Memory B cell (primary cell): Measurements from ENCODE around the gene ACOXL.

Source experiments
- ATAC-seq: fragments of 150-1000 bp; cut with Tn5 transposase; 2 replicates; pipeline ENCODE4 v1.10.0; 2021; ENCODE audit warnings: low read depth, mild to moderate bottlenecking, moderate library complexity
- DNase-seq, 2 donors: peaks; one replicate each; pipeline ENCODE4 v3.0.0; 2022; ENCODE audit warnings: low spot score in 2 of 2
- H3K27ac Mint-ChIP-seq: one replicate; pipeline ENCODE4 v1.8.0; 2022; ENCODE audit warnings: mild to moderate bottlenecking, moderate library complexity, mixed read lengths
- H3K27me3 Mint-ChIP-seq: one replicate; pipeline ENCODE4 v1.8.0; 2022; ENCODE audit warnings: mixed read lengths
- H3K36me3 Mint-ChIP-seq: one replicate; pipeline ENCODE4 v1.8.0; 2022; ENCODE audit warnings: mild to moderate bottlenecking, mixed read lengths
- H3K4me1 Mint-ChIP-seq: one replicate; pipeline ENCODE4 v1.8.0; 2022; ENCODE audit warnings: mixed read lengths
- H3K4me3 Mint-ChIP-seq: one replicate; pipeline ENCODE4 v1.8.0; 2022; ENCODE audit warnings: mild to moderate bottlenecking, moderate library complexity, mixed read lengths
- H3K9me3 Mint-ChIP-seq: one replicate; pipeline ENCODE4 v1.8.0; 2022; ENCODE audit warnings: mixed read lengths

Gene ACOXL

DNA sequence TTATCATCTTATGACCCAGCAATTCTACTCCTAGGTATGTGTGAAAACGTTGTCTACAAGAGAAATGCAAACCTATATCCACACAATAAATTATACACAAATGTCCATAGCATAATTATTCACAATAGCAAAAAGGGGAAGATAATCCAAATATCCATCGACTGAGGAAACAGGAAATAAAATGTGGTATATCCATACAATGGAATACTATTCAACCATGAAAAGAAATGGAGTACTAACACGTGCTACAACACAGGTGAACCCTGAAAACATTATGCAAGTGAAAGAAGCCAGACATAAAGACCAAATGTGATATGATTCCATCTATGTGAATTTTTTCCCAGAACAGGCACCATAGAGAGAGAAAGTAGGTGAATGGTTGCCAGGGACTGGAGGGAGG is 72.1 kb downstream of the ACOXL start:
- ATAC-seq (no peak), DNase-seq (no peak)
- Mint-ChIP-seq H3K36me3 (peaks cover 3% of the 10 kb centered on the region), H3K27me3 (peaks cover 30% of the 10 kb centered on the region), H3K9me3 (peaks cover 5% of the 10 kb centered on the region), H3K4me1 (peaks cover 19% of the 10 kb centered on the region), H3K4me3 (no peak overlapping the region), H3K27ac (no peak overlapping the region)

DNA sequence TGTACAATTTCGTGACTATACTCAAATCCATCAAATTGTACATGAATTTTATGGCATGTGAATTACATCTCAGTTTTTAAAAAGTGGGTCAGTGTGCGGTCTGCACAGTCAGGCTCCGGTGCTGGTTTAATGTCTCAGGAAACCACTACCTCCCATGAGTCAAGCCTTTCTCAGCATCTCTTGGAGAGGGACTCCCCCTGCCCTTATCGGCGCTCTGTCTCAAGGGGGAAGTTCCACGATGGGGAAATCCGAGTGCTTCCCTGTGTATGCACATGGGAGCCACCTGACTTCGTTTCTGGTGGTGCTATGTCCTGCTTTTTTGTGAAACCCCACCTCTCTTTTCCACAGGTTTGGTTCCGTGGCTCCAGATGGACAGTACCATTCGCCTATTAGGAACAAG is 72.5 kb downstream of the ACOXL start:
- ATAC-seq (peak; percentile 84), DNase-seq (peak in 1 of 2 donors; percentile 25)
- H3K36me3 Mint-ChIP-seq = peaks cover 3% of the 10 kb centered on the region
- peak overlapping the region; percentile 71 for H3K27ac Mint-ChIP-seq
- H3K4me1 Mint-ChIP-seq = peaks cover 19% of the 10 kb centered on the region
- no peak overlapping the region for H3K4me3 Mint-ChIP-seq
- H3K27me3 Mint-ChIP-seq = peaks cover 30% of the 10 kb centered on the region
- peaks cover 5% of the 10 kb centered on the region for H3K9me3 Mint-ChIP-seq

GRCh38 chr2:110805894-110806452 is 73.6 kb downstream of the ACOXL start:
- H3K4me1 Mint-ChIP-seq = peaks cover 19% of the 10 kb centered on the region
- peaks cover 28% of the 10 kb centered on the region for H3K27me3 Mint-ChIP-seq
- H3K9me3 Mint-ChIP-seq = peaks cover 5% of the 10 kb centered on the region
- DNase-seq (peak in 1 of 2 donors; percentile 16), ATAC-seq (peak; percentile 72)
- peak overlapping the region; percentile 71 for H3K27ac Mint-ChIP-seq
- H3K36me3 Mint-ChIP-seq = peaks cover 3% of the 10 kb centered on the region
- no peak overlapping the region for H3K4me3 Mint-ChIP-seq

DNA sequence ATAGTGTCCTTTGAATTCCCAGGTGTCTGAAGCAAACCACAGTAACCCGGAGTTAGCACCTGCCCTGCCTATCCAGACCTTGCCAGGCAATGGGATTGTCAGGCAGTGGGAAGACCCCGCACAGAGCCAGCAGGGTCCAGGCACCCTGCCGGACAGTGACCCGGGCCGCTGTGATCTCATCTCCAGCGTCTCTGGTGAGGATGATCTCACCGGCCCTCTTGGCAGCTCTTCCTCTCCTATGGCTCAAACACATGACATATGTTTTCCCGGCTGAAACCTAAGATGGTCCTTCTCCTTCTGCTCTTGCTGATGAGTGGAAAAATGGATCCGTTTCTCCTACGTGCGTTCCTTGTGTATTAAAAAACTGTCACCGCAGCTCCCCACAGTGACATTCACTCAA is 75.1 kb downstream of the ACOXL start:
- H3K27ac Mint-ChIP-seq = no peak overlapping the region
- peaks cover 3% of the 10 kb centered on the region for H3K36me3 Mint-ChIP-seq
- H3K4me1 Mint-ChIP-seq = peaks cover 25% of the 10 kb centered on the region

GRCh38 chr2:110810404-110810803 is 78.0 kb downstream of the ACOXL start:
- Mint-ChIP-seq H3K4me1 (peaks cover 16% of the 10 kb centered on the region), H3K36me3 (no peaks in the 10 kb centered on the region), H3K27ac (no peak overlapping the region), H3K9me3 (no peaks in the 10 kb centered on the region), H3K27me3 (peaks cover 10% of the 10 kb centered on the region), H3K4me3 (no peak overlapping the region)
- DNase-seq (no peak), ATAC-seq (no peak)

More for the DNA sequence above, 75.1 kb downstream of the ACOXL start:
- peaks cover 21% of the 10 kb centered on the region for H3K27me3 Mint-ChIP-seq
- peaks cover 5% of the 10 kb centered on the region for H3K9me3 Mint-ChIP-seq
- ATAC-seq (no peak), DNase-seq (no peak)
- no peak overlapping the region for H3K4me3 Mint-ChIP-seq

DNA sequence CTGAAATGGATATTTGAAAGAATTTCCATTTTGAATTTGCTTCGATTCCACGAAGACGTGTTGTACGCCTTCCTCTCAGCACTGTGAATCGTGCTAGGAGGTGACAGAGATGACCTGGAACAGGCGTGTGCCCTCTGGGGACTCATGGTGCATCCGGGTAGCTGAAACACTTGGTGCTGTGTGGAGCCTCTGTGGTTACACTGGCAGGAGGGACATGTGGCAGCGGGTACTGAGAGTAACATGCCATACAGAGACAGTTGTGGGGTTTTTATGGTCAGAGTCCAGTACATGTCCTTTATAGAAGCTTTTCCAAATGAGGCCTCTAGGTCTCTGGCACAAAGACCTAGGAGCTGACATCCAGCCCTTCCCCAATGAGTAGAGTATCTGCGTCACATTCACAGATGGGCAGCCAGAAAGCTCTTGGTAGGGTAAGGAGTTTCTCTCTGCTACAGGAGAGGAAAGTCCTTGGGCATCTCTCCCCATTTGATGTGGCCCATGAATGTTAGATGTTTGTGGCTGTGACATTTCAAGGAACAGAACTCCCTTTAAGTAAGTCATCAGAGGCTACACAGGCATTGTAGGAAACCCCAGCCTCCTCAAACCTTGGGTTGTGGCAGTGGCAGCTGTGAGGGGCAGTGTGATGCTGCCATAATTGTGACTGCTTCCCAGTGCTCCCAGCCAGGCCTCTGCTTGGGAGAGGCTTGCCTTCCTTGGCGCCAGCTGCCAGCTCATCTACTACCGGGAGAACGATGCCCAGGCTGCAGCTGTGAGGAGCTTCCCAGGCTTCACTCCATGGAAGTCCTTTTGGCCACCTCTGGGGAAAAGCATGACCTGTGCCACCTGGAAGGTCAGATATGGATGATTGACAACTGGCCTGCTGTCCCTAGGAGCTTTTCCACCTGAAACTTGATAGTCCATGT is 80.6 kb downstream of the ACOXL start:
- no peak overlapping the region for H3K4me3 Mint-ChIP-seq
- no peak overlapping the region for H3K27ac Mint-ChIP-seq
- peaks cover 6% of the 10 kb centered on the region for H3K4me1 Mint-ChIP-seq
- H3K27me3 Mint-ChIP-seq = peaks cover 8% of the 10 kb centered on the region
- H3K36me3 Mint-ChIP-seq = no peaks in the 10 kb centered on the region
- ATAC-seq = no peak
- DNase-seq = no peak
- H3K9me3 Mint-ChIP-seq = no peaks in the 10 kb centered on the region

- Mint-ChIP-seq H3K4me1 (peaks cover 6% of the 10 kb centered on the region), H3K27ac (no peak overlapping the region), H3K9me3 (no peaks in the 10 kb centered on the region), H3K27me3 (peaks cover 8% of the 10 kb centered on the region), H3K36me3 (no peaks in the 10 kb centered on the region), H3K4me3 (no peak overlapping the region)
- ATAC-seq (no peak), DNase-seq (no peak)
Measured at GRCh38 chr2:110813896-110814295, 81.5 kb downstream of the ACOXL start.

- Mint-ChIP-seq H3K9me3 (no peaks in the 10 kb centered on the region), H3K4me3 (no peak overlapping the region), H3K27me3 (peaks cover 6% of the 10 kb centered on the region), H3K4me1 (peaks cover 18% of the 10 kb centered on the region), H3K27ac (no peak overlapping the region), H3K36me3 (no peaks in the 10 kb centered on the region)
- ATAC-seq (no peak), DNase-seq (no peak)
Measured at GRCh38 chr2:110815938-110816337, 83.6 kb downstream of the ACOXL start.

DNA sequence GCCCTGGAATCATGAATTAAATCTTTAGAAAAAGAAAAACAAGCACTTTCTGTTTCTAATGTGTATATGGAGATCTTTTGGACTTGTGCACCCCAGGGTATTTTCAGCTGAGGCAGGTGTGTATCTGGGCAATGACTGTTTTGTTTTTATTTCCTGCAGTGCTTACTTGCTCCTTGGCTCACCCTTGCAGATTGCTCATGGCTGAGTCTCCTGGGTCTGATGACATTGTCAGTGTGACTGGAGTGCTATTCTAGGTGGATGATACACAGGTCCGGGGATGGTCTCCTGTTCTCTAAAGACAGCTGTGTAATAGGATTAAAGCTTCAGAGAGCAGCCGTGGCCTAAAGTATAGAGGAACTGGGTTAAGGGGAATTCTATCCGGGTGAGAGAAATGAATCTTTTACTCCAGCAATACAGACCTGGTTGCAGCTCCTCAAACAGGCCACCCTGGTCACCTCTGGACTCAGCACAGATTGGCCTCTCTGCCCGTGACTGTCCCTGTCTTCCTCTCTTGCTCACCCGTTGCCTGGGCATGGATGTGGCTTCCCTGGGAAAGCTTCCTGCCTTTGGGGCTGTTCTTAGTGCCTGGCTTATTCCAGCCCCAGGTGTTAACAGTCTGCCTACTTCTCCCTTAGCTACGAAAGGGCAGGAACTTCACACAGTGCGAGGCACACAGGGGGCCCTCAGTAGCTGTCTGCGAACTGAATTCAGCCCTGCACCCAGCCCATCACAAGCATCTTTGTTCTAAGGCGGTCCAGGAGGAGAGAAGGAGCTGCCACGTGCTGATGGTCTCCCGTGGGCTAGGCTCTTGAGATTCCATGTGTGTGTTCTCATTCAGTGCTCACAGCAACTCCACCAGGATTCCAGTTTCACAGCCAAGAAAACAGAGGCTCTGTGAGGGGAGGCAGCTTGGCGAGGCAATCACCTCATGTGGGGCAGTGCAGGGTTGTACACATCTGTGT is 84.3 kb downstream of the ACOXL start:
- no peak overlapping the region for H3K27ac Mint-ChIP-seq
- peaks cover 7% of the 10 kb centered on the region for H3K27me3 Mint-ChIP-seq
- no peak overlapping the region for H3K4me3 Mint-ChIP-seq
- peaks cover 15% of the 10 kb centered on the region for H3K4me1 Mint-ChIP-seq
- H3K9me3 Mint-ChIP-seq = no peaks in the 10 kb centered on the region
- ATAC-seq (no peak), DNase-seq (no peak)
- H3K36me3 Mint-ChIP-seq = no peaks in the 10 kb centered on the region

- H3K9me3 Mint-ChIP-seq = peaks cover 1% of the 10 kb centered on the region
- no peak overlapping the region for H3K27ac Mint-ChIP-seq
- DNase-seq (no peak), ATAC-seq (no peak)
- H3K27me3 Mint-ChIP-seq = peaks cover 9% of the 10 kb centered on the region
- no peaks in the 10 kb centered on the region for H3K36me3 Mint-ChIP-seq
- H3K4me3 Mint-ChIP-seq = no peak overlapping the region
- peaks cover 12% of the 10 kb centered on the region for H3K4me1 Mint-ChIP-seq
Measured at GRCh38 chr2:110818767-110819481, 86.6 kb downstream of the ACOXL start.

DNA sequence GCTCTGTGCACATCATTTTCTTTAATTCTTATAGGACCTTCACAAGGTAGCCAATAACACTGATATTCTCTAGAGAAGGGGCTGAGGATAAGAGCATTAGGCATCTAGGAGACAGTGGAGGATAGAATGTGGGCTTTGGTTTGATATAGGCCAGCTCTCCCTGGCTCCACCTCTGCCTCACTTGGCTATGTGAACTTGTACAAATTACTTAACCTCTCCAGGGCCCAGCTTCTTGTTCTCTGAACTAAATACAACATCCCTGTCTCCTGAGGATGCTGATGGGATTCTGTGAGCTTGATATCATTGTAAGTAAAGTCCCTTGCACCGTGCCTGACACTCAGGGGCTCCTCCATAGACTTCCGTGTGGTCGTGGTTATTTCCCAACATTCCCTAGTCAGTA is 87.3 kb downstream of the ACOXL start:
- Mint-ChIP-seq H3K27ac (no peak overlapping the region), H3K4me1 (peaks cover 12% of the 10 kb centered on the region), H3K27me3 (peaks cover 9% of the 10 kb centered on the region), H3K4me3 (no peak overlapping the region), H3K36me3 (no peaks in the 10 kb centered on the region), H3K9me3 (peaks cover 6% of the 10 kb centered on the region)
- no peak for DNase-seq
- no peak for ATAC-seq

DNA sequence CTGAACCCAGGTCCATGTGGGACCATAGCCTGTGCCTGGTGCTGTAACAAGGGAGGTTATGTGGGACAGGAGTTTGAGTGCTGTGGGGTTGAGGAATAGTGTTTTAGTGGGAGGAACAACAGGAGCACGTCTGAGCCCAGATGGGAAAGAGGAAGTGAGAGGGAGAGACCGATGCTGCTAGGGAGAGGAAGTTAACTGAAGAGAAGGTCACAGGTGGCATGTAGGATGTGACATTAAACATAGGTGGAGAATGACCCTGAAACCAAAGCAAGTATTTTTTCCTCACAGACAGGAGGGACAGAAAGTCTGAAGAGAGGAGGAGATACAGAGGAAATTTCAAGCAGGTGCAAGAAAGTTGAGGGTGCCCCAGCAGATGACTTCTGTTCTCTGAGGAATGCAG is 87.8 kb downstream of the ACOXL start:
- peaks cover 9% of the 10 kb centered on the region for H3K27me3 Mint-ChIP-seq
- peaks cover 6% of the 10 kb centered on the region for H3K9me3 Mint-ChIP-seq
- H3K4me3 Mint-ChIP-seq = no peak overlapping the region
- ATAC-seq = peak; percentile 61
- H3K4me1 Mint-ChIP-seq = peaks cover 12% of the 10 kb centered on the region
- DNase-seq = no peak
- no peak overlapping the region for H3K27ac Mint-ChIP-seq
- no peaks in the 10 kb centered on the region for H3K36me3 Mint-ChIP-seq

DNA sequence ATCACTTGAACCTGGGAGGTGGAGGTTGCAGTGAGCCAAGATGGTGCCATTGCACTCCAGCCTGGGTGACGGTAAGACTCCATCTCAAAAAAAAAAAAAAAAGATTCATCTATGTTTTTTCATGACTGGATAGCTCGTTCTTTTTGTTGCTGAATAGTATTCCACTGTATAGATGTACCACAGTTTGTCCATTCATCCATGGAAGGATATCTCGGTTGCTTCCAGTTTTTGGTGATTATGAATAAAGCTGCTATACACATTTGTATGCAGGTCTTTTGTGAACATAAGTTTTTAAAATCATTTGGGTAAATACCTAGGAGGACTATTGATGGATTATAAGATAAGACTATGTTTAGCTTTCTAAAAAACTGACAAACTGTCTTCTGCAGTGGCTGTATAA is 90.8 kb downstream of the ACOXL start:
- no peak for DNase-seq
- Mint-ChIP-seq H3K9me3 (peaks cover 6% of the 10 kb centered on the region), H3K27ac (no peak overlapping the region), H3K4me3 (no peak overlapping the region), H3K36me3 (peaks cover 1% of the 10 kb centered on the region), H3K4me1 (peaks cover 12% of the 10 kb centered on the region), H3K27me3 (peaks cover 10% of the 10 kb centered on the region)
- ATAC-seq = no peak
